Hepatocyte (in vitro differentiated cells): Measurements from ENCODE around the gene TSN. TPM values are rescaled to one million over a fixed set of nuclear protein-coding genes. Genes with fewer than 3 reads are reported as not detected.

ENCODE experiments used
- DNase-seq: peaks from one replicate; pipeline ENCODE4 v3.0.0-alpha.2; 2016; ENCODE audit warnings: low spot score
- H2AFZ ChIP-seq: fragments of 200-600 bp; sonication (generic); 2 replicates; pipeline ENCODE4 v1.6.0; 2016; ENCODE audit warnings: antibody characterized with exemption, mild to moderate bottlenecking
- H3K27ac ChIP-seq: fragments of 200-600 bp; sonication (generic); 2 replicates; pipeline ENCODE4 v1.5.1; 2016; ENCODE audit warnings: mild to moderate bottlenecking
- H3K27me3 ChIP-seq: fragments of 200-600 bp; sonication (generic); 2 replicates; pipeline ENCODE4 v1.6.1; 2016
- H3K36me3 ChIP-seq: fragments of 200-600 bp; sonication (generic); replicated peaks from 2 replicates; pipeline ENCODE4 v1.5.1; 2016; ENCODE audit warnings: low read depth; ENCODE audit not compliant: insufficient read depth
- H3K4me1 ChIP-seq: fragments of 200-600 bp; sonication (generic); 2 replicates; pipeline ENCODE4 v1.5.1; 2016; ENCODE audit warnings: mild to moderate bottlenecking, moderate library complexity; ENCODE audit not compliant: insufficient read depth
- H3K4me2 ChIP-seq: fragments of 200-600 bp; sonication (generic); 2 replicates; pipeline ENCODE4 v1.6.0; 2016
- H3K4me3 ChIP-seq: fragments of 200-600 bp; sonication (generic); 2 replicates; pipeline ENCODE4 v1.5.1; 2016; ENCODE audit warnings: mild to moderate bottlenecking
- H3K79me2 ChIP-seq: fragments of 200-600 bp; sonication (generic); 2 replicates; pipeline ENCODE4 v1.6.0; 2017; ENCODE audit warnings: mild to moderate bottlenecking
- H3K9me2 ChIP-seq: fragments of 200-600 bp; sonication (generic); replicated peaks from 2 replicates; pipeline ENCODE4 v1.6.0; 2017; ENCODE audit warnings: mild to moderate bottlenecking; ENCODE audit not compliant: insufficient read depth
- H3K9me3 ChIP-seq: fragments of 200-600 bp; sonication (generic); 2 replicates; pipeline ENCODE4 v1.5.1; 2016; ENCODE audit warnings: low read depth, mild to moderate bottlenecking
- H4K20me1 ChIP-seq: fragments of 200-600 bp; sonication (generic); 2 replicates; pipeline ENCODE4 v1.6.0; 2016; ENCODE audit warnings: mild to moderate bottlenecking; ENCODE audit not compliant: insufficient read depth, poor library complexity, severe bottlenecking
- EZH2 ChIP-seq: fragments of 200-600 bp; sonication (generic); IDR thresholded peaks from 2 replicates; pipeline ENCODE4 v1.6.1; 2016; ENCODE audit warnings: antibody characterized with exemption, mild to moderate bottlenecking, borderline replicate concordance
- EZH2phosphoT487 ChIP-seq: fragments of 200-600 bp; sonication (generic); IDR thresholded peaks from one replicate; pipeline ENCODE4 v1.6.1; 2018; ENCODE audit warnings: antibody characterized with exemption, mild to moderate bottlenecking, low read depth, moderate library complexity; ENCODE audit not compliant: unreplicated experiment, severe bottlenecking
- WGBS: methylation state at CpG from one replicate; pipeline ENCODE4 v1.1.6; 2016; ENCODE audit warnings: low lambda C conversion rate; ENCODE audit errors: missing lambda C conversion rate; 5-methylcytosine and 5-hydroxymethylcytosine counted together
- polyA plus RNA-seq: library from polyadenylated mRNA; unstranded; fragments of >200 nt; fragmentation: Nextera tagmentation; extraction: Ambion mirVana; gene quantifications from 2 replicates; pipeline ENCODE4 v1.2.1, GENCODE V29; 2016
- total RNA-seq: library from RNA; depleted of rRNA; stranded (reverse); fragments of >200 nt; gene quantifications from 2 replicates; pipeline ENCODE4 v1.2.3, GENCODE V29; 2014
- TF ChIP-seq, protein P1 (sequence below): fragments of 200-600 bp; sonication (generic); IDR thresholded peaks from 2 replicates; pipeline ENCODE4 v1.5.1; 2016; ENCODE audit warnings: antibody characterized with exemption, mild to moderate bottlenecking; ENCODE audit not compliant: poor library complexity

TSN gene
- total and polyA plus RNA-seq, 2 experiments from 2014 or later: 45.4 to 63.2 TPM

- Histone ChIP-seq H3K79me2 (no peaks in the 10 kb centered on the region), H3K4me1 (no peaks in the 10 kb centered on the region), H3K27me3 (no peaks in the 10 kb centered on the region), H3K9me3 (no peaks in the 10 kb centered on the region), H3K9me2 (no peaks in the 10 kb centered on the region), H4K20me1 (no peaks in the 10 kb centered on the region), H3K4me3 (no peak overlapping the region), H3K36me3 (peaks cover 2% of the 10 kb centered on the region), H3K27ac (no peak overlapping the region), H2AFZ (no peak overlapping the region), H3K4me2 (no peak overlapping the region)
- DNase-seq: no peak
- TF ChIP-seq EZH2phosphoT487 (no peak), EZH2 (no peak)
- TF ChIP-seq, protein P1, sequence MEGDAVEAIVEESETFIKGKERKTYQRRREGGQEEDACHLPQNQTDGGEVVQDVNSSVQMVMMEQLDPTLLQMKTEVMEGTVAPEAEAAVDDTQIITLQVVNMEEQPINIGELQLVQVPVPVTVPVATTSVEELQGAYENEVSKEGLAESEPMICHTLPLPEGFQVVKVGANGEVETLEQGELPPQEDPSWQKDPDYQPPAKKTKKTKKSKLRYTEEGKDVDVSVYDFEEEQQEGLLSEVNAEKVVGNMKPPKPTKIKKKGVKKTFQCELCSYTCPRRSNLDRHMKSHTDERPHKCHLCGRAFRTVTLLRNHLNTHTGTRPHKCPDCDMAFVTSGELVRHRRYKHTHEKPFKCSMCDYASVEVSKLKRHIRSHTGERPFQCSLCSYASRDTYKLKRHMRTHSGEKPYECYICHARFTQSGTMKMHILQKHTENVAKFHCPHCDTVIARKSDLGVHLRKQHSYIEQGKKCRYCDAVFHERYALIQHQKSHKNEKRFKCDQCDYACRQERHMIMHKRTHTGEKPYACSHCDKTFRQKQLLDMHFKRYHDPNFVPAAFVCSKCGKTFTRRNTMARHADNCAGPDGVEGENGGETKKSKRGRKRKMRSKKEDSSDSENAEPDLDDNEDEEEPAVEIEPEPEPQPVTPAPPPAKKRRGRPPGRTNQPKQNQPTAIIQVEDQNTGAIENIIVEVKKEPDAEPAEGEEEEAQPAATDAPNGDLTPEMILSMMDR: no peak
- 87% methylated on average over 5 of the region's 5 CpGs for WGBS
Observed at GRCh38 chr2:121768143-121768755, 12.8 kb downstream of the TSN start.

DNA sequence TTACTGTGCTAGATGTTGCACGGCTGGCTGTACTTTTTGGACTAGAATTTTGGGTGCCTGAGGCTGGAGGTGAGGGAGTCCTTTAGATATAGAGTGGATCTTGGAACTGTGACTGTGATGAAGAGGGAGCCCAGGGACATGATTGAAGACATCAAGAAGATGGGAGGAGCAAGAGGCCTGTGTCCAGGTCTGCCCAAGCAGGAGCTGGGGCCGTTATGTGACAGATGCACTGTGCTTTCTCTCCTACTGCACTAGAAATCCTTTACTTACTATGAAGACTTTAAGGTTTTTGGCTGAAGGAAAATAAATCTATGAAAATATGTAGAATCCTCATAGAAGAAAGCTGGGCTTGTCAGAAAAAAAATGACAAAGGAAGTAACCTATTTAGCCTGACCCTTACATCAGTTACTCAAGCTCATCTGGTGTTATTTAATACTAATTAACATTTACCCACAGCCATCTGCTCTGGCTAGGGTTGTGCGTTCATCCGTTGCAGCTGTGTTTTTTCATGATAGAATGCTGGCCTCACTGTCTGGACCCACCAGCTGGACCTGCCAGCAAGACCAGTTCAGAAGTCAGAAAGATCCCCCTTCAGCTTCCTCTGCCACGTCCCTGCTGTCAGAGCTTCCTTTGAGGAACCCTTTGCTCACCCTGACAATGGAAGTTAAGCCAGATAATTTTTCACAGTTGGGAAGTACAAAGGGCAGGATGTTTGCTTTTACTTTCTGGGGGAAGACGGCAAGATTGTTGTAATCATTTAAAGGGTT lies 16.7 kb downstream of the TSN start:
- Histone ChIP-seq H2AFZ (no peak overlapping the region), H4K20me1 (no peaks in the 10 kb centered on the region), H3K27me3 (no peaks in the 10 kb centered on the region), H3K4me1 (no peaks in the 10 kb centered on the region), H3K36me3 (no peaks in the 10 kb centered on the region), H3K4me3 (no peak overlapping the region), H3K4me2 (no peak overlapping the region), H3K9me3 (no peaks in the 10 kb centered on the region), H3K79me2 (no peaks in the 10 kb centered on the region), H3K27ac (no peak overlapping the region), H3K9me2 (no peaks in the 10 kb centered on the region)
- no peak for TF ChIP-seq EZH2phosphoT487
- TF ChIP-seq, protein P1: no peak
- no peak for TF ChIP-seq EZH2
- WGBS: 52% methylated on average over 6 of the region's 6 CpGs
- DNase-seq: no peak

DNA sequence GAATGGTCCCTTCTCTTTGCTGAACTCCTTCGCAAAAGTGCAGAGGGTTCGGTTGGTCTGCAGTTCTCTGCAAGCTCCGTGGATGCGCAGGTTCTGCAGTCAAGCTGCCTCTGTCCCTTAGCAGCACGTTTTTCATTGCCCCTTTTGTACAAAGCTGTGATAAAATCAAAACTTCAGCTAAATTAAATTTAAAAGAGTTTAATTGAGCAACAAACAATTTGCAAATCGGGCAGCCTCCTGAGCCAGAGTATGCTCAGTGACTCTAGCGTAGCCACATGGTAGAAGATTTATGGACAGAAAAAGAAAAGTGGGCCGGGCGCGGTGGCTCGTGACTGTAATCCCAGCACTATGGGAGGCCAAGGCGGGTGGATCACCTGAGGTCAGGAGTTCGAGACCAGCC lies 18.8 kb downstream of the TSN start:
- H4K20me1 ChIP-seq: no peaks in the 10 kb centered on the region
- H3K4me1 ChIP-seq: no peaks in the 10 kb centered on the region
- no peak overlapping the region for H3K27ac ChIP-seq
- 93% methylated on average over 13 of the region's 13 CpGs for WGBS
- H3K79me2 ChIP-seq: no peaks in the 10 kb centered on the region
- H3K9me3 ChIP-seq: no peaks in the 10 kb centered on the region
- no peaks in the 10 kb centered on the region for H3K9me2 ChIP-seq
- no peak overlapping the region for H2AFZ ChIP-seq
- no peak for DNase-seq
- no peak overlapping the region for H3K4me2 ChIP-seq
- no peaks in the 10 kb centered on the region for H3K36me3 ChIP-seq
- no peak overlapping the region for H3K4me3 ChIP-seq
- no peak for TF ChIP-seq EZH2phosphoT487
- TF ChIP-seq EZH2: no peak
- TF ChIP-seq, protein P1: no peak
- no peaks in the 10 kb centered on the region for H3K27me3 ChIP-seq
